Measurements from ENCODE around the gene STAG1. TPM values are rescaled to one million over a fixed set of nuclear protein-coding genes. Genes with fewer than 3 reads are reported as not detected.
"Not testable (repeated sequence)": the region's sequence is repeated elsewhere in the genome, so short reads cannot be mapped to it uniquely, and the experiment has no call there.

STAG1 gene
- total and polyA plus RNA-seq, 9 donors: 18.7 to 66.3 (median 55.8) TPM

DNA sequence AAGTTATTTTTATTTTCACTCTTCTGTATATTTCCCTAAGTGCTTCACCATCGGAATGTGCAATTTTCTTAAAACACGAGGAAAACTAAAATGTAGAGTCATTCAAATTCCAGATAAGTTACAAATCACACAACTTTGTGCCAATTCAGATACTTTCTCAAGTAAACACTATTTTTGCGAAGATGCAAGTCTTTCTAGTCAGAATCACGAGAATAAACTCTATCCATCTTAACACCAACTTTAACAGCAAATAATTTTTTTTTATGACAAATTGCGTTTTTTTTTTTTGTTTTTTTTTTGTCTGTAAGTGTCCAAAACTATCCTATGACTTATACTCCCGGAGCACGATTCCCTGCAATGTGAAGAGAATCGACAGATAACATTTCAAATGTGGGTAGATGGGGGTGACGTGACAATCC, 1.3 kb downstream of the STAG1 start:
- 0 to 1% (median 0%) methylated on average over 9 of the region's 9 CpGs for WGBS, 3 donors
- H3K27ac ChIP-seq: peak overlapping the region; percentile 99 to 100
- TF ChIP-seq, protein P1, sequence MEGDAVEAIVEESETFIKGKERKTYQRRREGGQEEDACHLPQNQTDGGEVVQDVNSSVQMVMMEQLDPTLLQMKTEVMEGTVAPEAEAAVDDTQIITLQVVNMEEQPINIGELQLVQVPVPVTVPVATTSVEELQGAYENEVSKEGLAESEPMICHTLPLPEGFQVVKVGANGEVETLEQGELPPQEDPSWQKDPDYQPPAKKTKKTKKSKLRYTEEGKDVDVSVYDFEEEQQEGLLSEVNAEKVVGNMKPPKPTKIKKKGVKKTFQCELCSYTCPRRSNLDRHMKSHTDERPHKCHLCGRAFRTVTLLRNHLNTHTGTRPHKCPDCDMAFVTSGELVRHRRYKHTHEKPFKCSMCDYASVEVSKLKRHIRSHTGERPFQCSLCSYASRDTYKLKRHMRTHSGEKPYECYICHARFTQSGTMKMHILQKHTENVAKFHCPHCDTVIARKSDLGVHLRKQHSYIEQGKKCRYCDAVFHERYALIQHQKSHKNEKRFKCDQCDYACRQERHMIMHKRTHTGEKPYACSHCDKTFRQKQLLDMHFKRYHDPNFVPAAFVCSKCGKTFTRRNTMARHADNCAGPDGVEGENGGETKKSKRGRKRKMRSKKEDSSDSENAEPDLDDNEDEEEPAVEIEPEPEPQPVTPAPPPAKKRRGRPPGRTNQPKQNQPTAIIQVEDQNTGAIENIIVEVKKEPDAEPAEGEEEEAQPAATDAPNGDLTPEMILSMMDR (IDR thresholded peaks at IDR 0.05): no peak
- TF ChIP-seq EP300 (IDR thresholded peaks at IDR 0.05) (no peak), POLR2A (IDR thresholded peaks at IDR 0.05) (no peak)
- H3K4me3 ChIP-seq: peak overlapping the region; percentile 75
- no peak for DNase-seq
- H3K36me3 ChIP-seq: no peaks in the 10 kb centered on the region
- intact Hi-C loops (cut with DNase I): loop anchor here in 3 of 4 donors (2.0 to 5.0 kb wide), 4 partner anchors 111 to 674 kb away; partner anchors contain the start of genes NCK1 (in 1 of the 3) and PCCB (in 1 of the 3)
- H3K9me3 ChIP-seq: no peaks in the 10 kb centered on the region
- peaks cover 4% of the 10 kb centered on the region for H3K4me1 ChIP-seq (ENCODE audit: insufficient read depth)
- H3K27me3 ChIP-seq: no peaks in the 10 kb centered on the region

DNA sequence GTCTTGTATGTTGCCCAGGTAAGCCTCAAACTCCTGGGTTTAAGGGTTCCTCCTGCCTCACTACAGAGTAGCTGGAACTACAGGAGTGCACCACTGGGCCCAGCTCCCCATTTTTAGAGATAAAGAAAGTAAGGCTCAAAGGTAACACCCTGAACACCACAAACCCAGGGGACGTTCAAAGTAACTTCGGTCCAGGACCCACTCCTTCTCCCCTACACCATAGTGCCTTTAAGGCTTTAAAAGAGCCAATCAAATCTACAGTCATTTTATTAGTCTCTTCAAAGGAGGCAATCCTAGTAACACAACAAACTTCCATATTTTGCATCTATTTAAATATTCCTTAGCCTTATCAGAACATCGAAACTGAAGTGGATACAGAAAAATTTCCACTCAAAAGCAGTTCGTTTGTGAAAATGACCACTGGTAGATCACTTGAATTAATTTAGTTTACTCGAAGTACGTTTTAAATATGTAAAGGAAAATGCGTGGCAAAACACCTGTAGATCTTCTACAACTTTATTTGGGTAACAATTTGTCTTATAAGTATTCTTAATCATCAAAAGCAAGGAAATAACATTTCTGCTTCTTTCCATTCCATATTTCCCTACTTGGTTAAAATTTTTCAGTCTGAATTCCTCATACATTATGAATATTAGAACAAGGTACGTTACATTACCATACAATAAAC, 1.8 kb downstream of the STAG1 start:
- H3K27me3 ChIP-seq: no peaks in the 10 kb centered on the region
- intact Hi-C loops (cut with DNase I): loop anchor here in 3 of 4 donors (2.0 to 5.0 kb wide), 4 partner anchors 112 to 673 kb away; partner anchors contain the start of genes NCK1 (in 1 of the 3) and PCCB (in 1 of the 3)
- peak overlapping the region in 1 of 2 donors; percentile 37 for H3K27ac ChIP-seq
- DNase-seq: no peak
- peaks cover 4% of the 10 kb centered on the region for H3K4me1 ChIP-seq (ENCODE audit: insufficient read depth)
- H3K36me3 ChIP-seq: no peaks in the 10 kb centered on the region
- H3K4me3 ChIP-seq: peak overlapping the region; percentile 75
- no peaks in the 10 kb centered on the region for H3K9me3 ChIP-seq
- WGBS, 3 donors: 3 to 6% (median 3%) methylated on average over 8 of the region's 8 CpGs
- TF ChIP-seq, protein P1 (IDR thresholded peaks at IDR 0.05): no peak
- no peak for TF ChIP-seq EP300 (IDR thresholded peaks at IDR 0.05)
- no peak for TF ChIP-seq POLR2A (IDR thresholded peaks at IDR 0.05)

DNA sequence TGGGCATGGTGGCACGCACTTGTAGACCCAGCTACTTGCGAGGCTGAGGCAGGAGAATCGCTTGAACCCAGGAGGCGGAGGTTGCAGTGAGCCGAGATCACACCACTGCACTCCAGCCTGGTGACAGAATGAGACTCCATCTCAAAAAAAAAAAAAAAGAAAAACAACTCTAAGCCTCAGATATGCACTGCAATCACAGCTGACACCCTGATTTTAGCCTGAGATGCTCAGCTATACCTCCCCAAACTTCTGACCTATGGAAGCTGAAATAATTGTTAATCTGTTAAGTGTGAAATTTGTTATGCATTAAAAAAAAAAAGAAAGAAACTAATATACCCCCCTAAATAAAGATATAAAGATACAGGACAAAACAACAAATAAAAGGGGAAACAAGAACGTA, 2.6 kb downstream of the STAG1 start:
- not testable (repeated sequence) for H3K27ac ChIP-seq, H3K4me3 ChIP-seq
- intact Hi-C loops (cut with DNase I): loop anchor here in 3 of 4 donors (2.0 to 5.0 kb wide), 4 partner anchors 113 to 672 kb away; partner anchors contain the start of genes NCK1 (in 1 of the 3) and PCCB (in 1 of the 3)

DNA sequence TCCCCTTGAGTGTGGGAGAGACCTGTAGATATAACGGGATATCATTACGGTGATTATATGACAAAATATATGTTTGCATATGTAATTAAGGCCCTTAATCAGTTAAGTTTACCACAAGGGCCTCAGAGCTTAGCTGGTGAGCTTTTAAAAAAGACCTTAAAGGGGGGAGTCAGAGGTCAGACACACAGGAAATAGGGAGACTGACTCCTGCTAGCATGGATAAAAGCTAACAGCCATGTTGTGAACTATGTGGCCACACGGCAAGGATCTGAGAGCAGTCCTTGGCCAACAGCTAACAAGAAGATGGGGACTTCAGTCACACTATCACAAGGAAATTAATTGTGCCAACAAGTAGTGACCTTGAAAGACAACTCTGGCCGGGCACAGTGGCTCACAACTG, 3.1 kb downstream of the STAG1 start:
- H3K27me3 ChIP-seq: no peaks in the 10 kb centered on the region
- no peak overlapping the region for H3K27ac ChIP-seq
- H3K4me3 ChIP-seq: no peak overlapping the region
- WGBS, 3 donors: 58 to 68% (median 63%) methylated on average over 4 of the region's 4 CpGs
- peaks cover 4% of the 10 kb centered on the region for H3K4me1 ChIP-seq (ENCODE audit: insufficient read depth)
- no peak for DNase-seq
- no peaks in the 10 kb centered on the region for H3K36me3 ChIP-seq
- intact Hi-C loops (cut with DNase I): no loop called here
- H3K9me3 ChIP-seq: no peaks in the 10 kb centered on the region
- TF ChIP-seq POLR2A (IDR thresholded peaks at IDR 0.05) (no peak), EP300 (IDR thresholded peaks at IDR 0.05) (no peak)
- TF ChIP-seq, protein P1 (IDR thresholded peaks at IDR 0.05): no peak

More for the DNA sequence above, 2.6 kb downstream of the STAG1 start:
- H3K36me3 ChIP-seq; DNase-seq; H3K9me3 ChIP-seq; H3K27me3 ChIP-seq; H3K4me1 ChIP-seq (ENCODE audit: insufficient read depth): not testable (repeated sequence)
- 78 to 84% (median 81%) methylated on average over 6 of the region's 6 CpGs for WGBS, 3 donors

DNA sequence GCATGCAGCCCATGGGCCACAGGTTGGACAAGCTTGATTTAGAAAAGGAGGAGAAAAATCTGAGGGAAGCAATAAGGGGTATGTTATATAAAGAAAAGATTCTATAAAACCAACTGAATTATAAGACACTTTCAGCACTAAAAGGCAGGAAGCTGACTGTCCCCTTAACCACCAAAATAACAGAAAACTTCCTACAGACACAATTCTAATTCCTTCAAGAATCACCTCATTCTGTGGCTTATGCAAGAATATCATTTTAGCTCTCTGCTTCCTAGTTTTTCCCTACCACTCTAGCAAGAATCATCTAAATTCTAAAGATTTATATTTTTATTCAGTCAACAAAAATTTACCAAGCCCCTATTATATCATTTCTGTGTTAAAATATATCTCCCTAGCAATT, 6.3 kb downstream of the STAG1 start:
- intact Hi-C loops (cut with DNase I): no loop called here
- peaks cover 4% of the 10 kb centered on the region for H3K4me1 ChIP-seq (ENCODE audit: insufficient read depth)

More for the DNA sequence above, 6.3 kb downstream of the STAG1 start:
- Histone ChIP-seq H3K4me3 (no peak overlapping the region), H3K9me3 (no peaks in the 10 kb centered on the region), H3K27me3 (no peaks in the 10 kb centered on the region), H3K36me3 (no peaks in the 10 kb centered on the region), H3K27ac (no peak overlapping the region)
- no peak for DNase-seq
- no peak for TF ChIP-seq EP300 (IDR thresholded peaks at IDR 0.05)
- TF ChIP-seq, protein P1 (IDR thresholded peaks at IDR 0.05): no peak
- no peak for TF ChIP-seq POLR2A (IDR thresholded peaks at IDR 0.05)
